ENCODE data around the gene TSKS.

TSKS gene

DNA sequence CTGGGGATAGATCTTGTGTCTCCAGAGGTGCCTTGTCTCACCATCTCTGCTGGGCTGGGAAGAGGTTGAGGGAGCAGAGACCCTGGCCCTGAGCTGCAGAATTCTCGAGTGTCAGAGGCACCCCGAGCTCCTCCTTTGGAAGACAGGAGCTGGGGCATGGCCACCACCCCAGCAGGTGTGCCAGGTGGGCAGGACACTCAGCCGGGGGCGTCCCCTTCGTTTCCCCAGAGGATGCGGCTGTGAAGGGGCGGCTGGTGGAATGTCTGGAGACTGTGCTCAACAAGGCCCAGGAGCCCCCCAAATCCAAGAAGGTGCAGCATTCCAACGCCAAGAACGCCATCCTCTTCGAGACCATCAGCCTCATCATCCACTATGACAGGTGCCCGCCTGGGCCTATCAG lies 35.5 kb upstream of the TSKS start:
- DNase-seq (ENCODE audit: low read depth in 1 of 2, low spot score in 1 of 2), result no peak

DNA sequence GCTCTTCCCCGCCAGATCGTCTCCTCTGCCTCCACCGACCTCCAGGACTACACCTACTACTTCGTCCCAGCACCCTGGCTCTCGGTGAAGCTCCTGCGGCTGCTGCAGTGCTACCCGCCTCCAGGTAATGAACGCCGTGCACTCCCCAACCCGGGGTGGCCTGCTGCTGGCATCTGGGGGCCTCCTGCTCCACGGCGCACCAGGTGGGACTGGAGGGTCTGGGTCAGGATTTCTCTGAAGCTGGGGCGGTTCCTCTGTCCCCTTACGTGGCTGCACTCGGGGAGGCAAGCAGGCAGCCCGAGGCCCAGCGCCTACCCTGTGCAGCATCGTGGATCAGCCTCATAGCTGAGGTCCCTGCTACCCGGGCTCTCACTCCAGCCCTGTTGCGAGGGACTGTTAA lies 32.5 kb upstream of the TSKS start:
- DNase-seq (ENCODE audit: low read depth in 1 of 2, low spot score in 1 of 2), result no peak

DNA sequence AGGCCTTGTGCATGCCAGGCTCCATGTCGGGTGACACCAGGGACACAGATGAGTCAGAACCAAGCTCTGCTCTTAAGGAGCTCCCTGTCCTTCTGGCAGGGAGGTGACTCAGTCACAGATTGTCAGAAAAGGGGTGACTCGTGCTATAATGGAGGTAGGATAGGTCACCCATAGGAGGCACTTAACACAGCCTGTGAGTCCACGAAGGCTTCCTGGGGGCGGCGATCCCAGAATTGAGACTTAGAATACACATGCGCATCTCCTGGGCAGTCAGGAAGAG lies 30.4 kb upstream of the TSKS start:
- no peak for DNase-seq (ENCODE audit: low read depth in 1 of 2, low spot score in 1 of 2)

DNA sequence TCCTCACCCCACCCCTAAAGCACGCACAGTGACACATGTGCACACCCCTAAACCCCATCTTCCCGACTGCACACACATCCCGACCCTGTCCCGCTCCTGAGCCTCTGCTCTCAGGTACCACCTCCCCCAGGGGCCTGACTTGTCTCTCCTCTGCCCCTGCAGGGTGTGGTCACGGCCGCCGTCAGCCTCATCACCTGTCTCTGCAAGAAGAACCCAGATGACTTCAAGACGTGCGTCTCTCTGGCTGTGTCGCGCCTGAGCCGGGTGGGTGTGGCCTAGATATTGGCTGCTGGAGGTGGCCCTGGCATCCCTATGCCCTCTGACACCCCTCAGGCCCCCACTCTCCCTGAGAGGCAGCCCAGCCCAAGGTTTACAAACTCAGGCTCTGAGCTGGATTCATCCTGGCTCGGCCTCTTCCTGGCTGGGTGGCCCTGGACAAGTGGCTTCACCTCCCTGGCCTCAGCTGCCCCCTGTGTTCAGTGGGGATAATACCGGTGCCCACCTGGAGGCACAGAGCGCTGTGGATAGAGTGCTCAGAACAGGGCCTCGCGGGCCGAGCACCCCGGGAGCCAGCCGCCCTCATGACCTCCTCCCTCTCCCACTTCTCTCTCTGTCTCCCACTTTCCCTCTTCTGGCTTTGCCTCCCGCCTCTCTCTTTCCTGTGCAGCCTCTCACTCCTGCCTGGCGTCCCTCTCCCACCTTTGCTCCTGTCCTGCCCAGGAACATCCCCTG lies 29.9 kb upstream of the TSKS start:
- DNase-seq (ENCODE audit: low read depth in 1 of 2, low spot score in 1 of 2), result no peak

DNA sequence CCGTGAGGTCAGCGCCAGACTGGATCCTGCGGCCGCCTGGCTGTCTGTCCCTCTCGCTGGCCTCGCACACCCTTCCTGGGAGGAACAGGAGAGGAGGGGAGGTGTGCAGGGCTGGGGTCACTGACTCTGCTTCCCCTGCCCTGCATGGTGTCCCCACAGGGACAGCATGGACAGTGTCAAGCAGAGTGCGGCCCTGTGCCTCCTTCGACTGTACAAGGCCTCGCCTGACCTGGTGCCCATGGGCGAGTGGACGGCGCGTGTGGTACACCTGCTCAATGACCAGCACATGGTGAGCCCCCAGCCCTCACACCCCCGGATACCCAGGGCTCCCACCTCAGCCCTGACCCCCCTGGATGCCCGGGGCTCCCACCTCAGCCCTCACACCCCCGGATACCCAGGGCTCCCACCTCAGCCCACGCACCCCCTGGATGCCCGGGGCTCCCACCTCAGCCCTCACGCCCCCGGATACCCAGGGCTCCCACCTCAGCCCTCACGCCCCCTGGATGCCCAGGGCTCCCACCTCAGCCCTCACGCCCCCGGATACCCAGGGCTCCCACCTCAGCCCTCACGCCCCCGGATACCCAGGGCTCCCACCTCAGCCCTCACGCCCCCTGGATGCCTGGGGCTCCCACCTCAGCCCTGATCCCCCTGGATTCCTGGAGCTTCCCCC lies 28.8 kb upstream of the TSKS start:
- DNase-seq (ENCODE audit: low read depth in 1 of 2, low spot score in 1 of 2), result no peak

DNA sequence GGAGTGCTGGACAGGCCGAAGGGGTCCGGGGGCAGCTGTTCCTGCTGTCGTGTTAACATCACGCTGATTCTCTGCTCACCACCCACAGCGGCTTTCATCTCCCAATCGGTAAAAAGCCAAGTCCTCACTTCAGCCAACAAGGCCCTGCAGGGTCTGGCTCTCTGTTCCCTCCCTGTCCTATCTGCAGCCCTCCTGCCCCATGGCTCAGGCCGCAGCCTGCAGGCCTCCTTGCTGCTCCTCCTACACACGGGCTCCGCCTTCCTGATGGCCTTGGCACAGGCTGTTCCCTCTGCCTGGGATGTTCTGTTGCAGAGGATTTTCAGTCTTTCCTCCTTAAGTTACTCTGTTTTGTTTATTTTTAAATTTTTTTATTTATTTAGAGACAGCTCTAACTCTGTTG lies 27.8 kb upstream of the TSKS start:
- no peak for DNase-seq (ENCODE audit: low read depth in 1 of 2, low spot score in 1 of 2)

DNA sequence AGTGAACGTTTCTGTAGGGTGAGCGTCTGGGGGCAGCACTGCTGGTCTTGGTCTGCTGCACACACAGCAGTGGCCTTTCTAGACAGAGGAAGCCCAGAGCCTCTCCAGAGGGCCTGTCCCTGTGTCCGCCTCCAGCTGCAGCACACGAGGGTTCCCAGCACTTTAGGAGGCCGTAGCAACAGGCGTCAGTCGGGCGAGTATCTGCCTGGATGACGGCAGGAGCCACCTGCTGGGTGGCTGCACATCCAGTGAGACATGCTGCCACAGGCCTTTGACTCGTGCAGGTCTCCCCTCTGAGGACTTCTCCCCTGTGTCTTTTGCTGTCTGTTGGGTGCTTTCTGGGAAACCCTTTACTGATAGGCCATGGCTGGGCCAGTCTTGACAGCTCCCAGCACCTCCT lies 25.8 kb upstream of the TSKS start:
- no peak for DNase-seq (ENCODE audit: low read depth in 1 of 2, low spot score in 1 of 2)

DNA sequence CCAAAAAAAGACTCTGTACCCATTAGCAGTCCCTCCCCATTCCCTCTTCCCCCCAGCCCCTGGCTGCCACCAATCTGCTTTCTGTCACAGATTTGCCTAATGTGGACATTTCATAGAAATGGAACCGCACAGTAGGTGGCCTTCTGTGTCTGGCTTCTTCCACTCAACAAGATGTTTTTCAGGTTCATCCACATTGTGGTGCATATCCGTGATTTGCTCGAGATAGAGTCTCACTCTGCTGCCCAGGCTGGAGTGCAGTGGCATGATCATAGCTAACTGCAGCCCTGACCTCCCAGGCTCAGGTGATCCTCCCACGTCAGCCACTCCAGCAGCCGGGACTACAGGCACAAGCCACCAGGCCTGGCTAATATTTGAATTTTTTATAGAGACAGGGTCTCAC lies 24.6 kb upstream of the TSKS start:
- no peak for DNase-seq (ENCODE audit: low read depth in 1 of 2, low spot score in 1 of 2)

DNA sequence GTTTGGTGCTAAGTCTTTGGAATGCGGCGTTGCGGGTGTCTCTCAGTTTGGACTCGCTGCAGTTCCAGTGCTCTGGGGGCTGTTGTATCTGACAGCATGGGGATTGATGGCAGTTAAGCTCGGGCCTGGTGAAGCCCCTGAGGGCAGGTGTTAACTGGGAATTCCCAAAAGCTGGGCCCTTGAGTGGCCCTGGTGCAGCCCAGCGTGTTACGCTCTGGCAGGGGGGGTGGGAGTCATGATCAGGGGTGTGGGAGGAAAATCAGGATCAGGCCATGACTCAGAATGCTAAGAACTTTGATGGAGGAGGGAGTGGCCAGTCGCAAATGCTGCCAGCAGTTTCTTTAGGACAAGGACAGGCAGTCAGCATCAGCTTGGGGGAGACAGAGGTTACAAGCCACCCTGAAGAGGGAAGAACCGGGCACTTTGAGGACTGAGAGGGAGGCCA lies 23.3 kb upstream of the TSKS start:
- DNase-seq (ENCODE audit: low read depth in 1 of 2, low spot score in 1 of 2), result no peak

DNA sequence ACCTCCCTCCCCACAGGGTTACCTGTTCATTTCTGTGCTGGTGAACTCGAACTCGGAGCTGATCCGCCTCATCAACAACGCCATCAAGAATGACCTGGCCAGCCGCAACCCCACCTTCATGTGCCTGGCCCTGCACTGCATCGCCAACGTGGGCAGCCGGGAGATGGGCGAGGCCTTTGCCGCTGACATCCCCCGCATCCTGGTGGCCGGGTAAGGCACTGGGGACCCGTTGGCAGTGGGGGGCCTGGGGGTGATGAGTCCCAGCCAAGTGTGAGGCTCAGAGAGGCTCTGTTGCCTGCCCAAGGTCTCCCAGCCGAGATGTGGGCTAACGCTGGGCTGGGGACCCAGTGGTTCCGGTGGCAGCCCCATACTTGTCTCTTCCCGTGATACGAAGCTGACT lies 19.4 kb upstream of the TSKS start:
- no peak for DNase-seq (ENCODE audit: low read depth in 1 of 2, low spot score in 1 of 2)

DNA sequence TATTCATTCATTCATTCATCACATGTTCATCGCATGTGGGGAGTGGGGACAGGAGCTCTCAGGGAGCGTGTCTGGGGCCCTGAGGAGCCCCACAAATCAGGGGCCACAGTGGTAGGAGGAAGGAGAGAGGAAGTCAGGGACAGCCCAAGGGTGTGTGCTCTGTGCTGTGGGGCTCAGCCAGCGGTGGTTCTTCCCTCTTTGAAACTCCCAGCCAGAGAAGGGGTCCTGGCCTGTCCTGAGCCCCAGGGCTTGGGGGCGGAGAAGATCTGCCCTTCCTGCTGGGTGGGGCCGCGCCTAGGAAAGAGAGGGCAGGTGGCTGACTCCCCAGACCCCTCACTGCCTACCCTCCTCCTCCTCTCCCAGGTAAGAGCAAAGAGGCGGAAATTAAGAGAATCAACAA lies 18.3 kb upstream of the TSKS start:
- DNase-seq (ENCODE audit: low read depth in 1 of 2, low spot score in 1 of 2), result no peak

DNA sequence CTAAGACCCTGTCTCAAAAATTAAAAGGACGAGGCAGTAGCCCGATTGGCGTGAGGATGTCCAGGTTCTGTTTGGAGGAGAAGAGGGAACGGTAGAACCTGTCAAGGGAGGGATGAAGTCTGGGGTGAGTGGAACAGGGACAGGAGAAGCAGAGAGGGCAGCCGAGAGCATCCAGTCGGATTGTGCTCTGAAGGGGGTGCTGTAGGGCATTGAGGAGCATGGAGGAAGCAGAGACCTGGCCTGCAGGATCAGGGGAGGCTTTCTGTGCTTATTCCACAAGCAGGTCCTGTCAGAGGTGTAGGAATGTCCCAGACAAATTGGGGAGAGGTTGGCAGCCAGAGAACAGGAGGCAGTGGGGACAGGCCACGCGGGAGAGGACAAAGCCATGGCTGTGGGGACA lies 17.8 kb upstream of the TSKS start:
- DNase-seq (ENCODE audit: low read depth in 1 of 2, low spot score in 1 of 2), result no peak

DNA sequence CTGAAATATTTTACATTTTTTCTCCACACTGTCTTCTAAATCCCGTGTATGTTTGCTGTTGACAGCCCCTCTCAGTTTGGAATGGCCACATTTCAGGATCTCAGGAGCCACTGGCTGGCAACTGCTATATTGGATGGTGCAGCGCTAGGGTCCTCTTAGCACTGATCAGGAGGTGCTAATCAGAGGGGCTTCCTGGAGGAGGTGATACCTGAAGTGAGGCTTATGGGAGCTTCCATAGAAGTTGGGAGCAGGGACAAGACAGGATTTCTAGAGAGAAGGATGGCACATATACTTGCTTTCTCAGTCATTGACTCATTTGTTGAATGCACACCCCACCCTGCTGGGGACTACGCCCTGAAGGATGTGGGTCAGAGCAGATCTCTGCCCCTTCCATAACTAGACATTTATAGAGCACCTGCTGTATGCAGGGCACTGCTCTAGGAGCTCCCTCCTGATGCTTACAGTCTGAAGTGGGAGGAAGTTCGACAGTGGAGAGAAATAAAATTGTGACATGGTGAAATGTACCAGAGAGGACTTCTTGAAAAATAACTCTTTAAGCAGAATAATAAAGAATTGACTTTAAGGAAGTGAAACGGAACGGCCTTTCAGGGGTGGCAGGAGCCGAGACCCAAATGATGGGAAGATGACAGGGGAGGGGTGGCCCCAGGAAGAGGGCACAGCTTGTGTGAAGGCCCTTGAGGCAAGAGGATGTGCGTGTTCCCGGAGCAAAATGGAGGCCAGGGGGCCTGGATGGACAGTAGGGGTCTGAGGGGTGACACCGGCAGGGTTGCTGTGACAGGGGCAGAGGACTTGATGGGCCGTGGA lies 16.8 kb upstream of the TSKS start:
- no peak for DNase-seq (ENCODE audit: low read depth in 1 of 2, low spot score in 1 of 2)

DNA sequence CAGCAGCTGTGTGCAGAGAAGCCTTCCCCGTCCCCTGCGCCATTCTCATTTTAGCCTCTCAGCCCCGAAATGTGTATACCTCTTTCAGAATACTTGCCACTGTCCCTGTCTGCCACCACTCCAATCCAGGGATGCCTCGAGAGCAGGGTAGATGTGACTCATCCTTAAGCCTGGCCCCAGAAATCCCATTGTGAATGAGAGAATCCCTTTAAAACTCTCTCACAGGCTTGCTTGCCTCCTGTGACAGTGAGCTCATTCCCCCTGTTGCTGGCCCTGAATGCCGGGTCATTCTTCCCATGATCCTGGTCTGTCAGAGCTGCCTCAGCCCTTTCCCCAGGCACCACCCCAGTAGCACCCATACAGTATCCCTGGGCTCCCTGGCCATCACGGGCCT lies 13.3 kb upstream of the TSKS start:
- DNase-seq (ENCODE audit: low read depth in 1 of 2, low spot score in 1 of 2), result no peak

DNA sequence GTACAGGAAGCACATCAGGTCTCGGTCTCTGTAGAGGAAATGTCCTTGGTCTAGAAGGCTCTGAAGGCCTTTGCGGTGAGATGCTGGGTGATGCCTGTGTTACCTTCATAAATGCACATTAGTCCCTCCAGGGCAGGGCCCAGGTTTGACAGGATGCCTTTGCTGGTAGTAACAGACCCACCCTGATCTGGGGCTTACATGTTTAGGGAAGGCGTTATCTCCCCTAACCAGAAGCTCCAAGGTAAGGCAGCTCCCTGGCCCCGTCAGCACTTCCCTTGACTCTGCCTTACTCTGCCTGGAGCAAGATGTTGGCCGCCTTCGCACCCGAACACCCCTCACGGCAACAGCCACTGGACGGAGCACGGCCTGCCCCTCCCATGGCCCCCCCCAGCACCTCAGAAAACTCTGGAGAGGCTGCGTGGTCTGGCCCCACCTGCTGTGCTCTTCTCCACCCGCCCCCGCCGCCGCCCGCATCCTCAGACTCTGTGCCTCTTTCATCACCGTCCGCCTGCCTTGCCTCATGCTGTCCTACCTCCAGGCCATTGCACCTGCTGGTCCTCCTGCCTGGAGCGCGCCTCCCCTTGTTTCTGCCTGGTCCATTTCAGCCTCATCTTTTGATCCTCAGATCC lies 12.8 kb upstream of the TSKS start:
- no peak for DNase-seq (ENCODE audit: low read depth in 1 of 2, low spot score in 1 of 2)

DNA sequence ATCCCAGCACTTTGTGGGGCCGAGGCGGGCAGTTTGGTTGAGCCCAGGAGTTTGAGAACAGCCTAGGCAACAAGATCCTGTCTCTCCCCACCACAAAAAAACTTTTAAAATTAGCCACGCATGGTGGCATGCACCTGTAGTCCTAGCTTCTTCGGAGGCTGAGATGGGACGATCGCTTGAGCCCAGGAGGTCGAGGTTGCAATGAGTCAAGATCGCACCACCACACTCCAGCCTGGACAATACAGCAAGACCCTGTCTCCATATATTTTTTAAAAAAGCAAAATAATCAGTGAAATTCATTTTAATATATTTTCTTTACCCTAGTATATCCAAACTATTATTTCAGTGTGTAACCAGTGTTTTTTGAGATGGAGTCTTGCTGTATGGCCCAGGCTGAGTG lies 11.9 kb upstream of the TSKS start:
- DNase-seq (ENCODE audit: low read depth in 1 of 2, low spot score in 1 of 2), result no peak

DNA sequence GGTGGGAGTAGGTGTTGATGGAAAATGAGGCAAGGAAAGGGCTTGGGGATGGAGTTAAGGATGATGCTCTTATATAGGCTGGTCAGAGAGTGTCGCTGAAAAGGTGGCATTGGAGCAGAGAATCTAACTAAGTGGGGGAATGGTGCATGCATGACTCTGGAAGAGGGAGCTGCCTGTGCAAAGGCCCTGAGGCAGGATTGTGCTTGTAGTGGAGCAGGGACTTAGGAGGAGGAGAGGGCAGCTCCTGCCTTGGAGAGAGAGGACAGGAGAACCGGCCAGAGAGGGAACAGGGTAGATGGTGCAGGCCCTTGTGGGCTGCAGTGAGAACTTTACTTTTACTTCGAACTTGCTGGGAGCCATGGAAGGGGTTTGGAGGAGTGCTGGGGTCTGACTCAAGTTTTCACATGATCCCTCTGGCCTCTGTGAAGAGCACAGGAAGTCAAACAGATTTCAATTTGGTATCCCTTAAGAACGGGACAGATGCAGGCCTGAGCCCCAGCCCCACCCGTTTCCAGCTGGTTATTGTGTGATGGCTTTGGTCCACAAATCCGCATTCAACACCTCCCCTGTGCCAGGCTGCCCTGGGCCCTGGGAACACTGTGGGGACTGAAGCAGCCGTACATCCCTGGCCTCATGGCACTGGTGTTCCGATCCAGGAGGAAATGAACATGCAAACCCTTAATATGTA lies 10.7 kb upstream of the TSKS start:
- DNase-seq (ENCODE audit: low read depth in 1 of 2, low spot score in 1 of 2), result no peak

DNA sequence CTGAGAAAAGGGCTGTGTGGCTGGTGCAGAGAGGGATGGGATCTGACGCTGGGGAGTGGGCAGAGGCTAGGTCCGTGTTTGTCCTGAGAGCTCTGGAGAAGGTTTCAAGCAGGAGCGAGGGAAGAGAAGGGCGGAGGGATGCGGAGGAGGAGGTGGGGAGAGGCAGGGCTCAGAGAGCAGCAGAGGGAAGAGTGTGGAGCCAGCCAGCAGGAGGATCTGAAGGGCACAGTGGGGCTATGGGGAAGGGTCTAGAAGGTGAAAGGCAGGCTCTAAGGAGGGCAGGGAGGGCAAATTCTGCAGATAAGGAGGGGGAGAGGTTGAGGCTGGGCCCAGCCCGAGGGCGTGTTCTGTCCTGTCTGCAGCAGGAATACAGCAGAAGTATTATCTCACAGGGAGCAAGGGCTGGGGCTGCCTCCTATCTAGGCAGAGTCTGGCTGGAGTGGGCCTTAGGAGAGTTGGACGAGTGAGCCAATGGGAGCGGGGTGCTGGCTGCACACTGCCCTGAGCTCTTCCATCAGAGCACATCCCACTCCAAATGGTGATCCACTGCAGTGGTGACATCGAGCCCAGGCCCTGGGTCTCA lies 9.8 kb upstream of the TSKS start:
- no peak for DNase-seq (ENCODE audit: low read depth in 1 of 2, low spot score in 1 of 2)

DNA sequence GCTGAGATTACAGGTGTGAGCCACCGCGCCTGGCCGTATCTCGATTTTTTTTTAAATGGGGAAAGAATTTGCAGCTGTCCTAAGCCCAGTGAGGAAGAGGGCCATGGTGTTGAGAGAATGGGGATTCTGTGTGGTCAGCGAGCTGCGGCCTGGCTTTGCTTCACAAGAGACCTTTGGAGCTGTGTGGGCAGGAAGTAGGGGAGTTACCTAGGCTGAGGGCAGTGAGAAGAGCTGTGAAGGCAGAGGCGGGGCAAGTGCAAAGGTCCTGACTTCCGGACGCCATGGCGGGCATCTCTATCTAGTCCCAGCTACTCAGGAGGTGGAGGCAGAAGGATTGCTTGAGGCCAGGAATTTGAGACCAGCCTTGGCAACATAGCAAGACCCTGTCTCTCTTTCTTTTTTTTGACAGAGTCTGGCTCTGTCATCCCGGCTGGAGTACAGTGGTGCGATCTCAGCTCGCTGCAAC lies 8.6 kb upstream of the TSKS start:
- DNase-seq (ENCODE audit: low read depth in 1 of 2, low spot score in 1 of 2), result no peak

DNA sequence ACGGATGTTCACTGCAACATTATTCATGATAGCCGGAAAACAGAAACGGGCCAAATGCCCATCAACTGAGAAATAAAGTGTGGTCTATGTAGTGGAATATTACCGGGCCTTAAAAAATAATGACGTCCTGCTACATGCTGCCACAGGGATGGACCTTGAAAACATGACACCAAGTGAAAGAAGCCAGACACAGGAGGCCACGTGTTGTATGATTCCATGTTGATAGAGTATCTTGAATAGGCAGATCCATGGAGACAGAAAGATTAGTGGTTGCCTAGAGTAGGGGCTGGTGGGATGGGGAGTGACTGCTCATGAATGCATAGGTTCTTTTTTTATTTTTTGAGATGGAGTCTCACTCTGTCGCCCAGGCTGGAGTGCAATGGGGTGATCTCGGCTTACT lies 7.4 kb upstream of the TSKS start:
- no peak for DNase-seq (ENCODE audit: low read depth in 1 of 2, low spot score in 1 of 2)

DNA sequence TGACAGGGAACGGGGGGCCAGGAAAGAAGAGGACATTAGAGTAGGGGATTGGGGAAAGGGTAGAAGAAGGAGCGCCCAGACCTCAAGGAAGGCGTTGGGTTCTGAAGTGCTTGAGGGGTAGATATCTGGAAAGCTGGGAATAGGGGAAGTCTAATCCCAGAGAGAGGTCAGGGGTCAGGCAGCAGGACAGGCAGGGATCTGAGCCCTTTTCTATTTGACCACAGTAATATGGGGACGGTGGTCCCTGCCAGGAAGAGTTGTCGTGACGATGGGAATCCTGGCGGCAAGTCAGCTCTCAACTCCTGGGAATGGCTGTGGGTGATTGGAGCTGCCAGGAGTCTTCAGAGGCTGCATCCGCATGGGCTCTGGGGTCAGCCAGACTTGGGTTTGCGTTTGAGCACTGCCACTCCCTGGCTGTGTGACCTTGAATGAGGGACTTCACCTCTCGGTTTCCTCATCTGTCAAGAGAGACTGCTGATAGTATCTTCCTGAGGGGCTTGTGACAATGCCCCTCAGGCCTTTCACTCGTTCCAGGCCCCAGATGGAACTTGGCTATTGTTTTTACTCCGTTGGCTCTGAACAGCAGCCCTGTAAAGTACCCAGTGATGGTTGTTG lies 5.0 kb upstream of the TSKS start:
- DNase-seq (ENCODE audit: low read depth in 1 of 2, low spot score in 1 of 2), result no peak
